AG08396 (cell line): Measurements from ENCODE around the gene UGT2B11.
"Not testable (repeated sequence)": the region's sequence is repeated elsewhere in the genome, so short reads cannot be mapped to it uniquely, and the experiment has no call there.

Experiments
- DNase-seq: peaks from one replicate; pipeline ENCODE4 v3.0.0; 2012; ENCODE audit warnings: low spot score, mixed read lengths

The UGT2B11 gene

GRCh38 chr4:69214716-69215115, at the start of gene UGT2B11:
Gene UGT2B11 (minus strand): TSS chr4:69214748. CDS start chr4:69214722, 26 bp downstream.
- DNase-seq = no peak

GRCh38 chr4:69253147-69253772, 38.7 kb upstream of the UGT2B11 start:
- not testable (repeated sequence) for DNase-seq

GRCh38 chr4:69250884-69251283, 36.3 kb upstream of the UGT2B11 start:
- DNase-seq = not testable (repeated sequence)

- DNase-seq = not testable (repeated sequence)
These were observed 28.2 kb upstream of the UGT2B11 start for GRCh38 chr4:69242562-69243240.

- DNase-seq = not testable (repeated sequence)
These were observed 27.2 kb upstream of the UGT2B11 start for GRCh38 chr4:69241746-69242145.

GRCh38 chr4:69240787-69241186, 26.2 kb upstream of the UGT2B11 start:
- DNase-seq = not testable (repeated sequence)

- DNase-seq = no peak
These were observed 25.1 kb upstream of the UGT2B11 start for GRCh38 chr4:69239557-69240168.

- no peak for DNase-seq
These were observed 24.5 kb upstream of the UGT2B11 start for GRCh38 chr4:69239092-69239491.

- DNase-seq = no peak
These were observed 10.3 kb upstream of the UGT2B11 start for GRCh38 chr4:69224891-69225290.

- DNase-seq = not testable (repeated sequence)
These were observed 8.7 kb upstream of the UGT2B11 start for GRCh38 chr4:69223277-69223676.

- not testable (repeated sequence) for DNase-seq
These were observed 3.9 kb upstream of the UGT2B11 start for GRCh38 chr4:69218491-69218890.

GRCh38 chr4:69210911-69211310, 3.6 kb downstream of the UGT2B11 start:
- DNase-seq = no peak

- not testable (repeated sequence) for DNase-seq
These were observed 16.0 kb downstream of the UGT2B11 start for GRCh38 chr4:69198506-69198905.

GRCh38 chr4:69196209-69196965, 18.2 kb downstream of the UGT2B11 start:
- no peak for DNase-seq

- no peak for DNase-seq
These were observed 20.4 kb downstream of the UGT2B11 start for GRCh38 chr4:69194166-69194565.

GRCh38 chr4:69191905-69192304, 22.6 kb downstream of the UGT2B11 start:
- not testable (repeated sequence) for DNase-seq

- not testable (repeated sequence) for DNase-seq
These were observed 23.9 kb downstream of the UGT2B11 start for GRCh38 chr4:69190621-69191020.

- DNase-seq = not testable (repeated sequence)
These were observed 32.9 kb downstream of the UGT2B11 start for GRCh38 chr4:69181519-69182169.

- not testable (repeated sequence) for DNase-seq
These were observed 34.7 kb downstream of the UGT2B11 start for GRCh38 chr4:69179817-69180216.

GRCh38 chr4:69178751-69179205, 35.8 kb downstream of the UGT2B11 start:
- DNase-seq = not testable (repeated sequence)

- not testable (repeated sequence) for DNase-seq
These were observed 44.1 kb downstream of the UGT2B11 start for GRCh38 chr4:69170233-69171134.
